IPS-20b (cell line): ENCODE data around the gene NCAPD3.
A peak's percentile ranks its signal among the peaks of the same experiment; 100 is the strongest.
"Not testable (repeated sequence)": the region's sequence is repeated elsewhere in the genome, so short reads cannot be mapped to it uniquely, and the experiment has no call there.

Experiments
- H3K27ac ChIP-seq: one replicate; pipeline ENCODE4 v1.5.1; 2013; ENCODE audit warnings: low read length
- H3K27me3 ChIP-seq: 2 replicates; pipeline ENCODE4 v1.6.1; 2013; ENCODE audit warnings: mild to moderate bottlenecking, low read length, inconsistent platforms; ENCODE audit not compliant: insufficient read depth
- H3K36me3 ChIP-seq: 2 replicates; pipeline ENCODE4 v1.6.1; 2013; ENCODE audit warnings: low read depth, mild to moderate bottlenecking, inconsistent platforms, low read length, moderate library complexity; ENCODE audit not compliant: insufficient read depth
- H3K4me1 ChIP-seq: 2 replicates; pipeline ENCODE4 v1.6.1; 2013; ENCODE audit warnings: mild to moderate bottlenecking, control low read depth, inconsistent platforms, low read length, moderate library complexity; ENCODE audit not compliant: insufficient read depth
- H3K4me3 ChIP-seq: 2 replicates; pipeline ENCODE4 v1.5.1; 2013; ENCODE audit warnings: mild to moderate bottlenecking, low read length, inconsistent platforms
- H3K9ac ChIP-seq: 2 replicates; pipeline ENCODE4 v1.6.1; 2013; ENCODE audit warnings: low read depth, mild to moderate bottlenecking, inconsistent platforms, low read length, moderate library complexity
- H3K9me3 ChIP-seq: 2 replicates; pipeline ENCODE4 v1.6.1; 2013; ENCODE audit warnings: mild to moderate bottlenecking, low read depth, low read length, inconsistent platforms; ENCODE audit not compliant: insufficient read depth

Gene NCAPD3

GRCh38 chr11:134261626-134262488, 38.1 kb upstream of the NCAPD3 start:
- H3K36me3 ChIP-seq = peaks cover 81% of the 10 kb centered on the region
- no peak overlapping the region for H3K4me3 ChIP-seq
- peaks cover 6% of the 10 kb centered on the region; the same call in 1 of the 2 replicates for H3K4me1 ChIP-seq
- H3K27me3 ChIP-seq = no peaks in the 10 kb centered on the region
- H3K9me3 ChIP-seq = no peaks in the 10 kb centered on the region
- H3K9ac ChIP-seq = no peak overlapping the region
- no peak overlapping the region for H3K27ac ChIP-seq

GRCh38 chr11:134260983-134261382, 37.2 kb upstream of the NCAPD3 start:
- no peak overlapping the region for H3K9ac ChIP-seq
- H3K9me3 ChIP-seq = no peaks in the 10 kb centered on the region
- no peak overlapping the region for H3K27ac ChIP-seq
- H3K27me3 ChIP-seq = no peaks in the 10 kb centered on the region
- H3K4me3 ChIP-seq = no peak overlapping the region
- H3K4me1 ChIP-seq = no peaks in the 10 kb centered on the region
- H3K36me3 ChIP-seq = peaks cover 83% of the 10 kb centered on the region

- Histone ChIP-seq H3K36me3 (peaks cover 82% of the 10 kb centered on the region), H3K4me1 (no peaks in the 10 kb centered on the region), H3K9ac (no peak overlapping the region), H3K4me3 (no peak overlapping the region), H3K27me3 (no peaks in the 10 kb centered on the region), H3K27ac (no peak overlapping the region), H3K9me3 (no peaks in the 10 kb centered on the region)
Measured at GRCh38 chr11:134260503-134260902, 36.7 kb upstream of the NCAPD3 start.

- Histone ChIP-seq H3K27ac (no peak overlapping the region), H3K4me3 (no peak overlapping the region), H3K4me1 (no peaks in the 10 kb centered on the region), H3K9me3 (no peaks in the 10 kb centered on the region), H3K27me3 (no peaks in the 10 kb centered on the region), H3K36me3 (peaks cover 67% of the 10 kb centered on the region), H3K9ac (no peak overlapping the region)
Measured at GRCh38 chr11:134258577-134258976, 34.8 kb upstream of the NCAPD3 start.

GRCh38 chr11:134257101-134257500, 33.3 kb upstream of the NCAPD3 start:
- no peak overlapping the region for H3K9ac ChIP-seq
- H3K4me3 ChIP-seq = no peak overlapping the region
- H3K27ac ChIP-seq = no peak overlapping the region
- no peaks in the 10 kb centered on the region for H3K9me3 ChIP-seq
- no peaks in the 10 kb centered on the region for H3K27me3 ChIP-seq
- H3K36me3 ChIP-seq = peaks cover 53% of the 10 kb centered on the region
- no peaks in the 10 kb centered on the region for H3K4me1 ChIP-seq

- H3K9me3 ChIP-seq, H3K4me1 ChIP-seq, H3K27ac ChIP-seq, H3K9ac ChIP-seq, H3K27me3 ChIP-seq: not testable (repeated sequence)
- Histone ChIP-seq H3K36me3 (peaks cover 48% of the 10 kb centered on the region), H3K4me3 (0 out of 2 replicates have a peak overlapping the region, but pooled peaks have one; percentile 100)
Measured at GRCh38 chr11:134255184-134255561, 31.4 kb upstream of the NCAPD3 start.

- no peaks in the 10 kb centered on the region for H3K9me3 ChIP-seq
- H3K4me1 ChIP-seq = peaks cover 9% of the 10 kb centered on the region
- H3K4me3 ChIP-seq = peak overlapping the region; percentile 100
- H3K36me3 ChIP-seq = peaks cover 48% of the 10 kb centered on the region
- no peaks in the 10 kb centered on the region for H3K27me3 ChIP-seq
- H3K27ac ChIP-seq = no peak overlapping the region
- peak overlapping the region; percentile 77; the same call in 1 of the 2 replicates for H3K9ac ChIP-seq
Measured at GRCh38 chr11:134254433-134255183, 30.8 kb upstream of the NCAPD3 start.

GRCh38 chr11:134253188-134253993, 29.6 kb upstream of the NCAPD3 start, which contains the start of the genes ACAD8 and THYN1:
ACAD8 (plus strand) TSS chr11:134253568; CDS start chr11:134253601, 33 bp downstream.
THYN1 (minus strand) TSS chr11:134253352; CDS start chr11:134252882, 470 bp downstream.
- Histone ChIP-seq H3K9me3 (no peaks in the 10 kb centered on the region), H3K36me3 (peaks cover 48% of the 10 kb centered on the region), H3K27me3 (no peaks in the 10 kb centered on the region), H3K4me3 (peak within 1 kb of the TSS; percentile 100), H3K27ac (peak within 1 kb of the TSS; percentile 55), H3K9ac (peak within 1 kb of the TSS; percentile 93), H3K4me1 (peaks cover 9% of the 10 kb centered on the region)

GRCh38 chr11:134252346-134253187, 28.8 kb upstream of the NCAPD3 start:
- Histone ChIP-seq H3K27me3 (no peaks in the 10 kb centered on the region), H3K9ac (peak overlapping the region; percentile 93), H3K4me1 (peaks cover 9% of the 10 kb centered on the region), H3K27ac (peak overlapping the region; percentile 55), H3K9me3 (no peaks in the 10 kb centered on the region), H3K36me3 (peaks cover 50% of the 10 kb centered on the region), H3K4me3 (peak overlapping the region; percentile 100)

- no peaks in the 10 kb centered on the region for H3K27me3 ChIP-seq
- H3K4me1 ChIP-seq = peaks cover 9% of the 10 kb centered on the region
- no peak overlapping the region for H3K4me3 ChIP-seq
- H3K36me3 ChIP-seq = peaks cover 58% of the 10 kb centered on the region
- H3K9ac ChIP-seq = no peak overlapping the region
- H3K9me3 ChIP-seq = no peaks in the 10 kb centered on the region
- no peak overlapping the region for H3K27ac ChIP-seq
Measured at GRCh38 chr11:134250675-134251074, 26.9 kb upstream of the NCAPD3 start.
